GM21367 (cell line): ENCODE measurements around the gene C11orf86.

Experiments
- ATAC-seq: cut with Tn5 transposase; IDR thresholded peaks from one replicate; pipeline ENCODE4 v1.9.1; 2021; ENCODE audit not compliant: unreplicated experiment

Gene C11orf86

GRCh38 chr11:66966351-66966750, 8.8 kb upstream of the C11orf86 start:
- no peak for ATAC-seq

- no peak for ATAC-seq
Measured at GRCh38 chr11:66967670-66968425, 7.3 kb upstream of the C11orf86 start.

GRCh38 chr11:66969584-66970225, 5.4 kb upstream of the C11orf86 start:
- ATAC-seq: no peak

- no peak for ATAC-seq
Measured at GRCh38 chr11:66970371-66970806, 4.7 kb upstream of the C11orf86 start.

- ATAC-seq: no peak
Measured at GRCh38 chr11:66970807-66971442, 4.2 kb upstream of the C11orf86 start.

GRCh38 chr11:66971488-66971887, 3.6 kb upstream of the C11orf86 start:
- ATAC-seq: no peak

- ATAC-seq: no peak
Measured at GRCh38 chr11:66973956-66974580, 1.0 kb upstream of the C11orf86 start.

GRCh38 chr11:66975405-66976027, 412 bp downstream of the C11orf86 start:
- no peak for ATAC-seq

GRCh38 chr11:66976028-66976467, 944 bp downstream of the C11orf86 start:
- ATAC-seq: no peak

- no peak for ATAC-seq
Measured at GRCh38 chr11:66976925-66977324, 1.8 kb downstream of the C11orf86 start.

GRCh38 chr11:66978229-66978628, 3.1 kb downstream of the C11orf86 start:
- ATAC-seq: no peak

- ATAC-seq: no peak
Measured at GRCh38 chr11:66978717-66979116, 3.6 kb downstream of the C11orf86 start.

- ATAC-seq: no peak
Measured at GRCh38 chr11:66979336-66979980, 4.4 kb downstream of the C11orf86 start.

GRCh38 chr11:66981976-66982578, 7.0 kb downstream of the C11orf86 start:
- no peak for ATAC-seq

GRCh38 chr11:66983275-66983924, 8.3 kb downstream of the C11orf86 start:
- no peak for ATAC-seq

- ATAC-seq: no peak
Measured at GRCh38 chr11:66985508-66986177, 10.5 kb downstream of the C11orf86 start.

GRCh38 chr11:66986178-66986545, 11.1 kb downstream of the C11orf86 start:
- no peak for ATAC-seq

- ATAC-seq: no peak
Measured at GRCh38 chr11:66987158-66987620, 12.1 kb downstream of the C11orf86 start.
